Activated CD8-positive, alpha-beta memory T cell treated with anti-CD3 and anti-CD28 coated beads for 36 hours (primary cell): ENCODE results near the gene GALNT11. TPM values are rescaled to one million over a fixed set of nuclear protein-coding genes. Genes with fewer than 3 reads are reported as not detected.
"Not testable (repeated sequence)": the region's sequence is repeated elsewhere in the genome, so short reads cannot be mapped to it uniquely, and the experiment has no call there.

Experiments used
- CTCF ChIA-PET: fragments of 350-600 bp; sonication (Branson Sonifier 250); formaldehyde crosslinking; loops from one replicate; lab custom pipeline; 2021; ENCODE audit warnings: antibody characterized with exemption; lab: Charles Lee
- POLR2A ChIA-PET: fragments of 350-600 bp; sonication (Branson Sonifier 250); formaldehyde crosslinking; loops from one replicate; lab custom pipeline; 2021; ENCODE audit warnings: antibody characterized with exemption; lab: Charles Lee
- total RNA-seq, 2 experiments: library from RNA; stranded (reverse); gene quantifications; one replicate each; pipeline ENCODE4 v1.2.3, GENCODE V29; 2021

The GALNT11 gene
- total RNA-seq, 2 experiments from 2014 or later = 18.0 to 21.8 TPM

DNA sequence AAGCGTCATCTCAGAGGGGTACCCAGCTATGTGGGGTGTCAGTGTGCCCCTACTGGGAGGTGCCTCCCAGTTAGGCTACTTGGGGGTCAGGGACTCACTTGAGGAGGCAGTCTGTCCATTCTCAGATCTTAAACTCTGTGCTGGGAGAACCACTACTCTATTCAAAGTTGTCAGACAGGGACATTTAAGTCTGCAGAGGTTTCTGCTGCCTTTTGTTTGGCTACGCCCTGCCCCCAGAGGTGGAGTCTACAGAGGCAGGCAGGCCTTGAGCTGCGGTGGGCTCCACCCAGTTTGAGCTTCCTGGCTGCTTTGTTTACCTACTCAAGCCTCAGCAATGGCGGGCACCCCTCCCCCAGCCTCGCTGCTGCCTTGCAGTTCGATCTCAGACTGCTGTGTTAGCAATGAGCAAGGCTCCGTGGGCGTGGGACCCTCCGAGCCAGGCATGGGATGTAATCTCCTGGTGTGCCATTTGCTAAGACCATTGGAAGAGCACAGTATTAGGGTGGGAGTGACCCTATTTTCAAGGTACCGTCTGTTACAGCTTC is 40.4 kb downstream of the GALNT11 start:
- CTCF ChIA-PET, POLR2A ChIA-PET: not testable (repeated sequence)

DNA sequence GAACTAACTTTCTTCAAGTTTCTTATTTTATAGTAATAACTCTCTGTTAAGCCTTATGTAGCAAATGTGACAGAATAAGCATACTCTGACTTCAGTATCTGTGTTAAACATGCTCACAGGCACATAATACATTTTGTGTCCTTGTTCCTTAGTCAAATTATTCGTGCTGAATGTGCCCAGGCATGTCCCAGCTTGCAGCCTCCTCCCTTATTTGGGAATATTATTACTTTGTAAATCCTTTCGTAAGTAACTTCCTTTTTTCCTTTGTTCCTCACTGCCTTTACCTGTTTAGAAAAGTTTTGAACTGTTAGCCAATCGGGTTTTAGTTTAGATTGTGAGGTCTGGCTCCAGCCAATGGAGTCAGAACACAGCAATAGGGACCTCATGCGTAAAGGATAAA is 46.9 kb downstream of the GALNT11 start:
- CTCF ChIA-PET = interaction anchor here (0.6 kb wide), 1 partner anchor 25 kb away, joined by 3 read pairs; no protein-coding TSS in a partner anchor

DNA sequence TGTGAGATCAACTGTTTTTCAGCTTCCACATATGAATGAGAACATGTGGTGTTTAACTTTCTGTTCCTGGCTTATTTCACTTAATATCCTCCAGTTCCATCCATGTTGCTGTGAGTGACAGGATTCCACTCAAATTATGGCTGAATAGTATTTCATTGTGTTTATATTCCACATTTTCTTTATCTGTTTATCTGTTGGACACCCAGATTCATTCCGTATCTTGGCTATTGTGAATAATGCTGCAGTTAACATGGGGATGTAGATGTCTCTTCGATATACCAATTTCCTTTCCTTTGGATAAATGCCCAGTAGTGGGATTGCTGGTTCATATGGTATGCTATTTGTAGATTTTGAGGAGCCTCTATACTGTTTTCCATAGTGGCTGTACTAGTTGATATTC is 47.9 kb downstream of the GALNT11 start:
- POLR2A ChIA-PET = no interaction called here
- CTCF ChIA-PET = no interaction called here

More for the DNA sequence above, 46.9 kb downstream of the GALNT11 start:
- POLR2A ChIA-PET = no interaction called here

DNA sequence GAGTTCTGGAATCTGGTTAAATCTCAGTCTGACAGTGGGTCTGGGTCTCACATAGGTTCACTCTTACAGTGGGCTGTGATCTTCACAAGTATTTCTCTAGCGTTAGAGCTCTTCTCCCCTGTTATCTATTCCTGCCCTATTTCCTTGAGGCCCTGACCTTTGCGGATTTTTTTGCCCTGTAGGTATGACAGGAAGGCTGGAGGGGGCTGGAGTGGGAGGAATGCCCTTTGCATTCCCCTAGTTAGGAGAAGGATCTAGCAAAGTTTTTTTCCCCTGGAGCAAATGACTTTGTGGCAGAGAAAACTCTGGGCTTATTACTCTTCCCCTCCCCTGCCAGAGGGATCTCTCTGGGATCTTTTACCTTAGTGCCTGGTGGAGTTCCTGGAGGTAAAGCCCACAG is 49.2 kb downstream of the GALNT11 start:
- ChIA-PET POLR2A (no interaction called here), CTCF (no interaction called here)

DNA sequence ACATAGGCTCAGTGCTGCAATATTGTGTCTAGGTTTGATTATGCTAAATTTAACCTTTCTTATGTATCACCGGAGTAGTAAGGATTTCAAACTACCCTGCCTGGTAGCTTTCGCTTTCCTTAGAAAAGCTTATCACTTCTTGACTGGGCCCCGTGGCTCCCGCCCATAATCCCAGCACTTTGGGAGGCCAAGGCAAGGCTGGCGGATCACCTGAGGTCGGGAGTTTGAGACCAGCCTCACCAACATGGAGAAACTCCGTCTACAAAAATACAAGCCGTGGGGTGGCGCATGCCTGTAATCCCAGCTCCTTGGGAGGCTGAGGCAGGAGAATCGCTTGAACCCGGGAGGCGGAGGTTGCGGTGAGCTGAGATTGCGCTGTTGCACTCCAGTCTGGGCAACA is 49.9 kb downstream of the GALNT11 start:
- CTCF ChIA-PET, POLR2A ChIA-PET: not testable (repeated sequence)

DNA sequence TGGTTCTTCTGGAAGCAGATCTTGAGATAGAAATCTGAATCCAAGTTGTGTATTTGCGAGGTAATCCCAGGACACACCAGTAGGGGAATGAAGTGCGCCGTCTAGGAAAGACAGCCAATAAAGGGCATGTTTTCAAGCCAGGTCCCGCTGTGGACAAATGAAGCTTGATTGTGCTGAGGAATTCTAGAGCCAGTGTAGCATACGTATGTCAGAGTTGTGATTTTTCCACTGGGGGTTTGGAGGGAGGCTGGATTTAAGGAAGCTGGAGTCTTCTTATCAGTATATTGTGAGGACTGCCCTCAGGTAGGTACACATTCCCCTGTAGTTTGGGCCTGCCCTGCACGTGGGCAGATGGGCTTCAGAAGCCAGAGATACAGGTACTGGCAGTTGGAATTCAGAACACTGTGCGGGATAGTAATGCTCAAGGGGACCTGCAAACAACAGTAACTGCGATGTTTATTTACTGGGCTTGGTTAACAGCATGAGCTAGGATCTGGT is 50.9 kb downstream of the GALNT11 start:
- POLR2A ChIA-PET = interaction anchor here (0.6 kb wide), 1 partner anchor 106 kb away, joined by 4 read pairs; no protein-coding TSS in a partner anchor
- CTCF ChIA-PET = interaction anchor here (0.5 to 0.9 kb wide), 3 partner anchors 59 to 128 kb away, joined by 3 to 4 read pairs (median 3); no protein-coding TSS in a partner anchor

DNA sequence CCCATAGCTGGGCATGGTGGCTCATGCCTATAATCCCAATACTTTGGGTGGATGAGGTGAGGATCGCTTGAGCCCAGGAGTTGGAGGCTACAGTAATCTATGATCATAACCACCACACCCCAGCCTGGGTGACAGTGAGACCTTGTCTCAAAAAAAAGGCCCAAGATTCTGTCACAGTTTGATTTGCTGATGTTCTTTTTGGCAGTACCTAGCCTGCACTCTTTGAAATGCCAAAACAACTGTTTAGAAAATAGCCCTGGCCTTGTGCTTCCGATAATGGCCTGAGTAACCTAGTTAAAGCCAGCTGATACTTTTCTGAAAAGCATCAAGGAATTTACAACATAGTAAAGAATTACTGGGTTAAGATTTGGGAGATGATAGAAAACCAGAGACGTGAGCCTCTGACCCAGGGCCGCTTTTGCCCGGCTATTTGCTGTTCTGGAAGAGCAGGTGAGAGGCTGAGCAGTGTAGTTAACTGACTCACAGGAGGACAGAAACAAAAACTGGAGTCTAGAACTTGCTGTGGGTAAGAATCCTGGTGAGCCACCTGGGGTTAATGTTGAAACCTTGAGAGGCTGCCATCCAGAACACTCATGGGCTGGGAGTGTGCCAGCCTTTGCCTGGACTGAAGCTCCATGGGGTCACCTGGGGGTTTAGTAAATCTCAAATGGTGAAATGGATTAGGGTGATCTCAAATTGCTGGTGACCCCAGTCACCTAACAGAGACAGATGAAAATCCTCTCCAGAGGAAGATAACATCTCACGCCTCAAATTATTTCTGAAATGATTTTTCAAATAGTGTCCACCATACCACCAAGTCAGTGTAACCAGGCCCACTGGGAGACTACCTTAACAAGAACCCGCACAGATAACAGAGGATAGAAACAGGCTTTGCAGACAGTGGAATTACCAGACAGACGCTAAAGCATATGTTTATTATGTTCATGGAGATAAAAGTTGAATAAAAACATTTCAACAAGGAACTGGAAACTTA is 51.8 kb downstream of the GALNT11 start:
- ChIA-PET CTCF (interaction anchor here (0.9 kb wide), 1 partner anchor 58 kb away, joined by 3 read pairs; no protein-coding TSS in a partner anchor), POLR2A (no interaction called here)

DNA sequence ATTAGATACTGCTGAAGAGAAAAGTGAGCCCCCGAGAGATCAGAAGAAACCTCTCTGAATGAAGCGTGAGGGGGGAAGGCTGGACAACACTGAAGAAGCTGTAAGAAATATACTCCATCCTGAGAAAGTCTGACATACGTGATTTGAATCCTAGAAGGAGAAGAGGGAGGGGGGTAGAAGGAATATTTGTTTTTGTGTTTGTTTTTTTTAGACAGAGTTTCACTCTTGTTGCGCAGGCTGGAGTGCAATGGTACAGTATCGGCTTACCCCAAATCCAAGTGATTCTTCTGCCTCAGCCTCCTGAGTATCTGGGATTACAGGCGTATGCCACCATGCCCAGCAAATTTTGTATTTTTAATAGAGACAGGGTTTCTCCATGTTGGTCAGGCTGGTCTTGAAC is 52.6 kb downstream of the GALNT11 start:
- CTCF ChIA-PET = no interaction called here
- POLR2A ChIA-PET = no interaction called here

DNA sequence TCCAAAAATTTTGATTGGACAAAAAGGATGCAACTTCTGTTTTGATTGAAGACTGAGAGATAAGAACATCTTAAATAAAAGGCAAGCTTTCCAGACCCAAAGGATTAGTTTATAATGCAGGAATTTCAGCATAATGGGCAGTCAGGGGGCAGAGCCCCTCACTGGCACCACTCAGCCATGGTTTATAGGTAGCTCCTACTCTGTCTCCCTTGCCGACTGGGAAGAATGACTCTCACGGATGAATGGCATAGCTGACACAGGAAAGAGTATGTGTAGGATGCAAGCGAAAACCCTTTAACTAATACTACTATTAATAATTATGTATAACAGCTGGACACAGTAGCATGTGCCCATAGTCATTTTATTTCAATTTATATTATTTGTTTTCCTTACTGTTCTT is 53.3 kb downstream of the GALNT11 start:
- POLR2A ChIA-PET = no interaction called here
- CTCF ChIA-PET = no interaction called here

DNA sequence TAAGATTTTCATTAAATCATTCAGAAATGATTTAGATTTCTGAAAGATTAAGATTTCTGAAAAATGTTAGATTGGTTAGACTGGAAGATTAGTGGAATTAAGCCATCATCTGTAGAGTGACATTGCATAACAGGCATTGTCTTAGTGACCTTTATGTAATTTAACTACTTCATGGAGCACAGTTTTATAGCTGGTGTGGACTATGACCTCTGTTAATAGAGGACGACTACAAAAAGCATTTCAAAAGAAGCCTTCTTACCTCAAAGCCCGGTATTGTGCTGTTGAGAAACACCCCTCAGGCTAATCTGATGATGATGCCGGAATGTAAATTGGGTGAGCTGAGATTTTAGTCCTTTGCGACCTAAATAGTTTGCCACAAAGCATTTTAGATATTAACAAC is 55.6 kb downstream of the GALNT11 start:
- ChIA-PET CTCF (no interaction called here), POLR2A (no interaction called here)

DNA sequence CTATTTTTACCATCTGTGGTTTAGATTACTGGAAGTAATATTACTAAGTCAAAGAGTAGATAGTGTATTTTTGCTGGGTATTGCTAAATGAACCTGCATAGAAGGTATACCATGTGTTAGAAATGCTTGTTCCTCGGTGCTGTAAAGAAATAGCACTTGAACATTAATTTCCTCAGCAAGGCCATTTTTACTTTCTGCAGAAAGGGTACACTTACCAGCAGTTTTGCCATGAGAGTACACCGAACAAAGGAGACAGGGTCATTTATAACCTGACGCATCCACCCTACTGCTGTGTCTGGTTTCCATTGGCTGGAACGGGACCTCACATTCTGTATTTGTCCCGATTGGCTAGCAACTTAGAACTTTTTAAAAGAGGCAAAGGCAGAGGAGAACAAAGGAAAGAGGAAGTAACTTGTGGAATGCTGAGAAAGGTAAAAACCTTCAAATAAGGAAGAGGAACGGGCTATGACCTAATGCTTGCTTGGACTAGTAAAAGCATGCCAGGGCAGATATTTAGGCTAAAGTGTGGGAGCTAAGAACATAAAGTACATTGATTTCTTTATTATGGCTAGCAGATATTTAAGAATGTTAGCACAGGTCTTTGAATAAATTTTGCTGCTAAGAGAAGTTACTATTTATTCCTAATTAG is 56.7 kb downstream of the GALNT11 start:
- POLR2A ChIA-PET = not testable (repeated sequence)

DNA sequence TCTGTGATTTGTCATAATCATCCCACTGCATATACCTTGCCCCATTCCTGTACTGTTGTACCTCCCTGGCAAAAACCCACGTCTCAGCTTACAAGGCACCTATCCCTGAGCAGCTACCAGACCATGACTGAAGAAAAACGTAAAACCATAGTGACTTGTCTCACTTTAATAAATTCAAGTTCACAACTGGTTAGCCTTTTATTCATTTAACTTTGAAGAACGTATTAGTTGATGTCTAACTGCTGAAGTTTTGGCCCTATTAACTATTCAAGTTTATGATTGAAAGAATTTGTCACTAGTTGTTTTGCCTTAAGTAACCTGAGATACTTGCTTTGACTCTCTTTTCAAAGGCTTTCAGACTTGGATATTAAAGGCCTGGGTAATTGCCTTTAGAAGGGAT is 59.7 kb downstream of the GALNT11 start:
- CTCF ChIA-PET = no interaction called here
- POLR2A ChIA-PET = no interaction called here

More for the DNA sequence above, 56.7 kb downstream of the GALNT11 start:
- CTCF ChIA-PET = not testable (repeated sequence)

DNA sequence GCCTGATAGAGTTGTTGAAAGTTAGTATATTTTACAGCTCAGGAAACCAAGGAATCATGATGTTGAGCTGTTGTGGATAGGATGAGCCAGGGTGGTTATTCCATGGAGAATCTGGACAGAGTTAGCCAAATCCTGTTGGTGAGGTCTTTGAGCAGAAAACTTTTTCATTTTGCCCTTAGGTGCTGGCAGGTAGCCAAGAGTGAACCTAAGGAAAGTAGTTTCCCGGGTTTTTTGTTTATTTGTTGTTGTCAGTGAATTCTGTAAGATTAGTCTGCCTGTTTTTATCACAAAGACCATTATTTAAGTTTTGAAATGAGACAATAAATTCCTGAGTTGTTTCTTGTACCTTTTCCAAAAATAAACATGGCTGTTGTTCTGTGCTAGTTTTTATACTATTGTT is 61.0 kb downstream of the GALNT11 start:
- ChIA-PET POLR2A (no interaction called here), CTCF (no interaction called here)

DNA sequence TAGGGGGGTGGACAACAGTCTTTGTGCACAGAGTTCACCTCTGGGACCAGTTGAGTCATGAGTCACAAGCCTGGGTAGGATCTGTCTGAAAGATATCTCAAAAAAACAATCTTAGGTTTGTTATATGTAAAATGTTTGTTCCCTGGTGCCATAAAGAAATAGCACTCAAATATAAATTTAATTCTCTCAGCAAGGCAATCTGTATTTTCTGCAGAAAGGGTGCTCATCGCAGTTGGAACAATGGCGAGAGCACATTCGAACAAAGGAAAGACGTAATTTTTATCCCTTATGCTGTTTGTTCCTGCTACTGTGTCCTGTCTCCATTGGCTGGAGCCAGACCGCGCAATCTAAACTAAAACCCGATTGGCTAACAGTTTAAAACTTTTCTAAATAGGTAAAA is 63.7 kb downstream of the GALNT11 start:
- ChIA-PET POLR2A (no interaction called here), CTCF (no interaction called here)

DNA sequence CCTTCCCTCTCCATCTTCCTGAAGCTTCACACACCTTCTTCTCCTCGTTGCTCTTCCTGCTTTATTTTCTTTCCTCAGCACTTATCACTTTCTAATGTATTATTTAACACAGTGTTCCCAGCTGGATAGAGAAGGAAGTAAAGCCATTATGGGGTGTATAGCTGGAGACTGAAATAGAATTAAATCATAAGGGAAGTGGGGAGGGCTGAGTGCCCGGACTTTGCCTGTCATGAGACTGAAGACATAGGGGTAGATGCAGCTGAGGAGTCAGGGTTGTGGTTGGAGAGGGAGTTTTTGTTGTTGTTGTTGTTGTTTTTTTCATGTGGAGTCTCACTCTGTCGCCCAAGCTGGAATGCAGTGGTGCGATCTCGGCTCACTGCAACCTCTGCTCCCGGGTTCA is 65.3 kb downstream of the GALNT11 start:
- ChIA-PET CTCF (no interaction called here), POLR2A (no interaction called here)

DNA sequence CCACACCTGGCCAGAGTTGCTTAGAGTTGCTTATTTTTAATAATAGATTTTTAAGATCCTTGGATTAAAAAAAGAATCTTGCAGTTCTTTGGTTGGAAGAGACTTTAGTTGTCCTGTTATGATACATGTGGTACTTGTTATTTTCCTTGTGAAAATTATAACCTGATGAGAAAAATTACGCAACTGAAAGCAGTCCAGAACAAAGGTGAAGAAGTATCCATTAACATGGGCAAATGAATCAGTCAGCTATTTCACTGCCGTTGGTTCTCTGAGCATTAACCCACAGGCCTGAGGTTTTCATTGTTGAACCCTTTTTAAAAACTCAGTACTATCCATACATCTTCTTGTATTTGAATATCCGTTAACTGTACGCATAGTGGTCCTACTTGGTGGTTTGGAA is 68.2 kb downstream of the GALNT11 start:
- POLR2A ChIA-PET = no interaction called here
- CTCF ChIA-PET = no interaction called here

DNA sequence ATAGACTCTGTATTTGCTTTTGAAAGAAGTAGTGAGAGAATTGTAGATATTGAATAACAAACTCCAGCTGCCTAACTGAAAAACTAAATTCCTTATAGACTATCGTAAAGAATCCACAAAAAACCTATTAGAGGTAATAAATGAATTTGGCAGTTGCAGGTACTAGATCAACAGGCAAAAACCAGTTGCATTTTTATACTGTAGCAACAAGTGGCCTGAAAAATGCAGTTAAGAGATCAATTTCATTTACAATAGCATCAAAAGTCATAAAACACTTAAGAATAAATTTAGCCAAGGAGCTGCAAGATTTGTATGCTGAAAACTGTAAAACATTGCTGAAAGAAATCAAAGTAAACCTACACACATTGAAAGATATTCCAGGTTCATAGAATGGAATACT is 70.3 kb downstream of the GALNT11 start:
- ChIA-PET POLR2A (interaction anchor here (0.5 kb wide), 1 partner anchor 17 kb away, joined by 3 read pairs; no protein-coding TSS in a partner anchor), CTCF (no interaction called here)

DNA sequence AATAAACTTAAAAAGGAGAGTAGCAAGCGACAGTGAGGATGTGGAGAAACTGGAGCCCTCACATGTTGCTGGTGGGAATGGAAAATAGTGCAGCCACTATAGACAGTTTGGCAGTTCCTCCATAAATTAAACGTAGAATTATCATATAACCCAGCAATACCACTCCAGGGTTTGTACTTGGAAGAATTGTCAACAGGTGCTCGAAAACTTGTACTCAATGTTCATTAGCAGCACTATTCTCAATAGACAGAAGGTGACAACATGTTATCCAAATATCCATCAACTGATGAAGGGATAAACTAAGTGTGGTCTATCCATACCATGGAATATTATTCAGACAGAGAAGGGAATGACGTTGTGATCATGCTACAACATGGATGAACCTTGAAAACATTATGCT is 71.9 kb downstream of the GALNT11 start:
- POLR2A ChIA-PET = no interaction called here
- CTCF ChIA-PET = interaction anchor here (0.7 kb wide), 1 partner anchor 25 kb away, joined by 3 read pairs; no protein-coding TSS in a partner anchor

DNA sequence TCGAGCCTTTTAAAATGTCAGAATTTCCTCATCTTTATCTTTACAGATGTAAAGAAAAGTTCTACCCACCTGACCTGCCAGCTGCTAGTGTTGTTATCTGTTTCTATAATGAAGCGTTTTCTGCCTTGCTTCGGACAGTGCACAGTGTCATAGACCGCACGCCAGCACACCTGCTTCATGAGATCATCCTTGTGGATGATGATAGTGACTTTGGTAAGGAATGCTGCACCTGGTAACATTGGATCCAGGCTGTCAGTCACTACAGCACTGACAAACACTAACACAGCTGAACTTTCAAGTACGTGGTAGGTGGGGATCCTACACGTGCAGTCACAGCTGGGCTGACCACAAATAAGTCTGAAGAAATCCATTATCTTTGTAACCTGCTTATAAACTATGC is 77.6 kb downstream of the GALNT11 start:
- CTCF ChIA-PET = no interaction called here
- POLR2A ChIA-PET = no interaction called here

DNA sequence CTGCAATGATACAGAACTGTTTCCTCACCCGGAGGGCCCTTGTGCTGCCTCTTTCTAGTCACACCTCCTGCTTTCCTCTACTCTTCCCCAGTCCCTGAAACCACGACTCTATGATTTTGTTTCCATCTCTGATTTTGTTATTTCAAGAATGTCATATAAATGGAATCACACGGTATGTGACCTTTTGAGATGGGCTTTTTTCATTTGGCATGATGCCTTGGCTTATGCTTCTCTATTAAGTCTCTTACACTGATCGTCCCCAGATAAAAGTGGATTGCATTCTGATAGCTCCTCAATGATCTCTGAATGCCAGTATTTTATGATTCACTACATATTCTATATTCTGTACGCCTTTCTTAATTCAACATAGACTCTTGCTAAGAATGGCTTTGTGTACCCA is 78.2 kb downstream of the GALNT11 start:
- CTCF ChIA-PET = no interaction called here
- POLR2A ChIA-PET = no interaction called here
